Activated CD4-positive, alpha-beta T cell treated with anti-CD3 and anti-CD28 coated beads, Interleukin-2, amount 10 ng/mL, durations not matched to agents 24 days and 14 days (primary cell): Measurements from ENCODE around the gene NPAS2. TPM values are rescaled to one million over a fixed set of nuclear protein-coding genes. Genes with fewer than 3 reads are reported as not detected.

Experiments
- DNase-seq: peaks from one replicate; pipeline ENCODE4 v3.0.0; 2022
- H3K27ac Mint-ChIP-seq: one replicate; pipeline ENCODE4 v1.8.0; 2022; ENCODE audit warnings: mild to moderate bottlenecking, mixed read lengths
- H3K27me3 Mint-ChIP-seq: one replicate; pipeline ENCODE4 v1.8.0; 2022; ENCODE audit warnings: mixed read lengths
- H3K36me3 Mint-ChIP-seq: one replicate; pipeline ENCODE4 v1.8.0; 2022; ENCODE audit warnings: low read depth, mild to moderate bottlenecking, mixed read lengths
- H3K4me1 Mint-ChIP-seq: one replicate; pipeline ENCODE4 v1.8.0; 2021; ENCODE audit warnings: mixed read lengths
- H3K4me3 Mint-ChIP-seq: one replicate; pipeline ENCODE4 v1.8.0; 2022; ENCODE audit warnings: mild to moderate bottlenecking, moderate library complexity, mixed read lengths
- H3K9me3 Mint-ChIP-seq: one replicate; pipeline ENCODE4 v1.8.0; 2021; ENCODE audit warnings: mixed read lengths
- intact Hi-C: fragments of 100-400 bp; cut with micrococcal nuclease; formaldehyde crosslinking; loops from one replicate; pipeline ENCODE4 v1.15.1; 2023
- total RNA-seq: library from RNA; stranded (reverse); gene quantifications from 2 replicates; pipeline ENCODE4 v1.2.3, GENCODE V29; 2022

NPAS2 gene
- total RNA-seq, 1 donor from 2014 or later, result 9.1 TPM

- Mint-ChIP-seq H3K27ac (no peak overlapping the region), H3K4me1 (no peaks in the 10 kb centered on the region), H3K36me3 (no peaks in the 10 kb centered on the region), H3K27me3 (no peaks in the 10 kb centered on the region), H3K4me3 (no peak overlapping the region), H3K9me3 (no peaks in the 10 kb centered on the region)
- no peak for DNase-seq
- intact Hi-C loops, result no loop called here
These were observed 41.4 kb downstream of the NPAS2 start for GRCh38 chr2:100861340-100861739.

GRCh38 chr2:100862081-100862480, 42.1 kb downstream of the NPAS2 start:
- Mint-ChIP-seq H3K9me3 (no peaks in the 10 kb centered on the region), H3K27ac (no peak overlapping the region), H3K4me3 (no peak overlapping the region), H3K4me1 (no peaks in the 10 kb centered on the region), H3K36me3 (no peaks in the 10 kb centered on the region), H3K27me3 (no peaks in the 10 kb centered on the region)
- intact Hi-C loops, result no loop called here
- DNase-seq, result no peak

- H3K36me3 Mint-ChIP-seq, result peaks cover 1% of the 10 kb centered on the region
- DNase-seq, result no peak
- no peaks in the 10 kb centered on the region for H3K4me1 Mint-ChIP-seq
- intact Hi-C loops, result no loop called here
- no peaks in the 10 kb centered on the region for H3K27me3 Mint-ChIP-seq
- H3K27ac Mint-ChIP-seq, result no peak overlapping the region
- H3K4me3 Mint-ChIP-seq, result no peak overlapping the region
- peaks cover 5% of the 10 kb centered on the region for H3K9me3 Mint-ChIP-seq
These were observed 46.0 kb downstream of the NPAS2 start for GRCh38 chr2:100865816-100866460.

- no peaks in the 10 kb centered on the region for H3K4me1 Mint-ChIP-seq
- no peak for DNase-seq
- H3K36me3 Mint-ChIP-seq, result peaks cover 1% of the 10 kb centered on the region
- H3K27me3 Mint-ChIP-seq, result no peaks in the 10 kb centered on the region
- peaks cover 5% of the 10 kb centered on the region for H3K9me3 Mint-ChIP-seq
- H3K4me3 Mint-ChIP-seq, result no peak overlapping the region
- intact Hi-C loops, result no loop called here
- no peak overlapping the region for H3K27ac Mint-ChIP-seq
These were observed 48.1 kb downstream of the NPAS2 start for GRCh38 chr2:100868083-100868482.

GRCh38 chr2:100869120-100869519, 49.2 kb downstream of the NPAS2 start:
- no peaks in the 10 kb centered on the region for H3K27me3 Mint-ChIP-seq
- no peak overlapping the region for H3K4me3 Mint-ChIP-seq
- H3K27ac Mint-ChIP-seq, result no peak overlapping the region
- H3K9me3 Mint-ChIP-seq, result peaks cover 5% of the 10 kb centered on the region
- H3K4me1 Mint-ChIP-seq, result no peaks in the 10 kb centered on the region
- intact Hi-C loops, result no loop called here
- peaks cover 1% of the 10 kb centered on the region for H3K36me3 Mint-ChIP-seq
- no peak for DNase-seq

- H3K4me3 Mint-ChIP-seq, result no peak overlapping the region
- no peaks in the 10 kb centered on the region for H3K27me3 Mint-ChIP-seq
- H3K4me1 Mint-ChIP-seq, result no peaks in the 10 kb centered on the region
- intact Hi-C loops, result no loop called here
- peaks cover 5% of the 10 kb centered on the region for H3K9me3 Mint-ChIP-seq
- no peak for DNase-seq
- H3K36me3 Mint-ChIP-seq, result peaks cover 1% of the 10 kb centered on the region
- no peak overlapping the region for H3K27ac Mint-ChIP-seq
These were observed 51.0 kb downstream of the NPAS2 start for GRCh38 chr2:100870652-100871531.

GRCh38 chr2:100875516-100876230, 55.7 kb downstream of the NPAS2 start:
- Mint-ChIP-seq H3K27ac (no peak overlapping the region), H3K4me3 (peak overlapping the region; percentile 10), H3K27me3 (no peaks in the 10 kb centered on the region), H3K36me3 (no peaks in the 10 kb centered on the region), H3K9me3 (peaks cover 3% of the 10 kb centered on the region), H3K4me1 (peaks cover 7% of the 10 kb centered on the region)
- intact Hi-C loops, result no loop called here
- no peak for DNase-seq

- no peaks in the 10 kb centered on the region for H3K36me3 Mint-ChIP-seq
- H3K4me3 Mint-ChIP-seq, result no peak overlapping the region
- H3K27me3 Mint-ChIP-seq, result no peaks in the 10 kb centered on the region
- no peak overlapping the region for H3K27ac Mint-ChIP-seq
- DNase-seq, result no peak
- intact Hi-C loops, result no loop called here
- H3K9me3 Mint-ChIP-seq, result no peaks in the 10 kb centered on the region
- H3K4me1 Mint-ChIP-seq, result peaks cover 7% of the 10 kb centered on the region
These were observed 56.4 kb downstream of the NPAS2 start for GRCh38 chr2:100876231-100876860.

- no peaks in the 10 kb centered on the region for H3K36me3 Mint-ChIP-seq
- no peaks in the 10 kb centered on the region for H3K27me3 Mint-ChIP-seq
- no peak overlapping the region for H3K27ac Mint-ChIP-seq
- intact Hi-C loops, result no loop called here
- no peak for DNase-seq
- H3K4me1 Mint-ChIP-seq, result peaks cover 8% of the 10 kb centered on the region
- no peaks in the 10 kb centered on the region for H3K9me3 Mint-ChIP-seq
- no peak overlapping the region for H3K4me3 Mint-ChIP-seq
These were observed 57.6 kb downstream of the NPAS2 start for GRCh38 chr2:100877555-100877954.

GRCh38 chr2:100878000-100878791, 58.3 kb downstream of the NPAS2 start:
- intact Hi-C loops, result no loop called here
- H3K4me3 Mint-ChIP-seq, result no peak overlapping the region
- H3K27ac Mint-ChIP-seq, result no peak overlapping the region
- H3K27me3 Mint-ChIP-seq, result no peaks in the 10 kb centered on the region
- no peak for DNase-seq
- no peaks in the 10 kb centered on the region for H3K36me3 Mint-ChIP-seq
- H3K4me1 Mint-ChIP-seq, result peaks cover 12% of the 10 kb centered on the region
- H3K9me3 Mint-ChIP-seq, result no peaks in the 10 kb centered on the region

- no peaks in the 10 kb centered on the region for H3K36me3 Mint-ChIP-seq
- no peaks in the 10 kb centered on the region for H3K9me3 Mint-ChIP-seq
- no peak for DNase-seq
- H3K27ac Mint-ChIP-seq, result no peak overlapping the region
- no peak overlapping the region for H3K4me3 Mint-ChIP-seq
- intact Hi-C loops, result no loop called here
- no peaks in the 10 kb centered on the region for H3K27me3 Mint-ChIP-seq
- H3K4me1 Mint-ChIP-seq, result peaks cover 14% of the 10 kb centered on the region
These were observed 59.4 kb downstream of the NPAS2 start for GRCh38 chr2:100879296-100879695.

- no peak overlapping the region for H3K27ac Mint-ChIP-seq
- H3K9me3 Mint-ChIP-seq, result no peaks in the 10 kb centered on the region
- peaks cover 14% of the 10 kb centered on the region for H3K4me1 Mint-ChIP-seq
- intact Hi-C loops, result no loop called here
- DNase-seq, result no peak
- no peak overlapping the region for H3K4me3 Mint-ChIP-seq
- H3K27me3 Mint-ChIP-seq, result peaks cover 2% of the 10 kb centered on the region
- H3K36me3 Mint-ChIP-seq, result no peaks in the 10 kb centered on the region
These were observed 60.1 kb downstream of the NPAS2 start for GRCh38 chr2:100880036-100880435.

- Mint-ChIP-seq H3K27ac (no peak overlapping the region), H3K4me3 (no peak overlapping the region), H3K9me3 (no peaks in the 10 kb centered on the region), H3K36me3 (no peaks in the 10 kb centered on the region), H3K4me1 (peaks cover 14% of the 10 kb centered on the region), H3K27me3 (peaks cover 2% of the 10 kb centered on the region)
- intact Hi-C loops, result no loop called here
- DNase-seq, result no peak
These were observed 60.8 kb downstream of the NPAS2 start for GRCh38 chr2:100880730-100881129.
